KMS-11 (cell line): Measurements from ENCODE around the gene BAZ1A.
A peak's percentile ranks its signal among the peaks of the same experiment; 100 is the strongest.

Experiments used
- H2AFZ ChIP-seq: fragments of 200-600 bp; sonication (generic); 2 replicates; pipeline ENCODE4 v1.6.1; 2016; ENCODE audit warnings: antibody characterized with exemption, mixed run types, low read depth
- H3K27ac ChIP-seq: fragments of 200-600 bp; sonication (generic); 2 replicates; pipeline ENCODE4 v1.6.1; 2016; ENCODE audit warnings: mild to moderate bottlenecking, mixed run types
- H3K27me3 ChIP-seq: fragments of 200-600 bp; sonication (generic); 2 replicates; pipeline ENCODE4 v1.6.1; 2017; ENCODE audit warnings: mild to moderate bottlenecking, low read depth, mixed run types, moderate library complexity; ENCODE audit not compliant: insufficient read depth
- H3K36me3 ChIP-seq: fragments of 200-600 bp; sonication (generic); 2 replicates; pipeline ENCODE4 v1.6.1; 2017; ENCODE audit warnings: mild to moderate bottlenecking, mixed run types; ENCODE audit not compliant: insufficient read depth
- H3K4me1 ChIP-seq: fragments of 200-600 bp; sonication (generic); 2 replicates; pipeline ENCODE4 v1.6.1; 2016; ENCODE audit warnings: mild to moderate bottlenecking, low read depth, mixed run types; ENCODE audit not compliant: poor library complexity, severe bottlenecking
- H3K4me2 ChIP-seq: fragments of 200-600 bp; sonication (generic); 2 replicates; pipeline ENCODE4 v1.7.0; 2016; ENCODE audit warnings: mild to moderate bottlenecking, mixed run types
- H3K4me3 ChIP-seq: fragments of 200-600 bp; sonication (generic); IDR thresholded peaks from 2 replicates; pipeline ENCODE4 v1.6.1; 2017; ENCODE audit warnings: low read depth, low read length, mixed read lengths; ENCODE audit not compliant: insufficient read depth
- H3K79me2 ChIP-seq: fragments of 200-600 bp; sonication (generic); 2 replicates; pipeline ENCODE4 v1.6.1; 2016; ENCODE audit warnings: low read depth, mixed run types; ENCODE audit not compliant: insufficient read depth
- H3K9ac ChIP-seq: fragments of 200-600 bp; sonication (generic); 2 replicates; pipeline ENCODE4 v1.6.1; 2016; ENCODE audit warnings: mild to moderate bottlenecking, mixed run types
- H4K20me1 ChIP-seq: fragments of 200-600 bp; sonication (generic); 2 replicates; pipeline ENCODE4 v1.6.1; 2016; ENCODE audit warnings: mild to moderate bottlenecking, mixed run types; ENCODE audit not compliant: insufficient read depth
- TF ChIP-seq, protein P1 (sequence below): fragments of 200-600 bp; sonication (generic); conservative IDR thresholded peaks from 2 replicates; pipeline ENCODE4 v1.6.1; 2017; ENCODE audit warnings: low read depth, mild to moderate bottlenecking, antibody characterized with exemption, low read length, moderate library complexity, mixed read lengths

The BAZ1A gene

DNA sequence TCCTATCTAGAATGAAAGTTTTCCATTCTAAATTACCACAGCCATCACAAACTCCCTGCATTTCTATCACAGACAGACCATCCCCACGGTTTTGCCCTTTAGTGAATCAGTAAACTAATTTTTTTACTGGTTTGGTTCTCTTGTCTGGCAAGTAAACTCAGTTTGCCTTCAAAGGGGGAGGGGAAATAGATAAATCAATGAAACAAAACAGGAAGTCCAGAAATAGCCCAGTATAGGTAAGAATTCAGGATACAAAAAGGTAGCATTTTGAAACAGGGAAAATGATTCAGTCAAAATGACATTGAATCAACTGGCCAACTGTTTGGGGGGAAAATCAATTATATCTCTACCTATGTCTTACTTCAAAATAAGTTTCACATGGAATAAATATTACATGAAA lies 15.8 kb upstream of the BAZ1A start:
- Histone ChIP-seq H3K4me2 (no peak overlapping the region), H2AFZ (no peak overlapping the region), H3K79me2 (no peaks in the 10 kb centered on the region), H3K27me3 (no peaks in the 10 kb centered on the region), H3K9ac (no peak overlapping the region), H3K27ac (no peak overlapping the region), H3K4me1 (no peaks in the 10 kb centered on the region), H3K4me3 (no peak overlapping the region), H3K36me3 (no peaks in the 10 kb centered on the region), H4K20me1 (no peaks in the 10 kb centered on the region)
- TF ChIP-seq, protein P1, sequence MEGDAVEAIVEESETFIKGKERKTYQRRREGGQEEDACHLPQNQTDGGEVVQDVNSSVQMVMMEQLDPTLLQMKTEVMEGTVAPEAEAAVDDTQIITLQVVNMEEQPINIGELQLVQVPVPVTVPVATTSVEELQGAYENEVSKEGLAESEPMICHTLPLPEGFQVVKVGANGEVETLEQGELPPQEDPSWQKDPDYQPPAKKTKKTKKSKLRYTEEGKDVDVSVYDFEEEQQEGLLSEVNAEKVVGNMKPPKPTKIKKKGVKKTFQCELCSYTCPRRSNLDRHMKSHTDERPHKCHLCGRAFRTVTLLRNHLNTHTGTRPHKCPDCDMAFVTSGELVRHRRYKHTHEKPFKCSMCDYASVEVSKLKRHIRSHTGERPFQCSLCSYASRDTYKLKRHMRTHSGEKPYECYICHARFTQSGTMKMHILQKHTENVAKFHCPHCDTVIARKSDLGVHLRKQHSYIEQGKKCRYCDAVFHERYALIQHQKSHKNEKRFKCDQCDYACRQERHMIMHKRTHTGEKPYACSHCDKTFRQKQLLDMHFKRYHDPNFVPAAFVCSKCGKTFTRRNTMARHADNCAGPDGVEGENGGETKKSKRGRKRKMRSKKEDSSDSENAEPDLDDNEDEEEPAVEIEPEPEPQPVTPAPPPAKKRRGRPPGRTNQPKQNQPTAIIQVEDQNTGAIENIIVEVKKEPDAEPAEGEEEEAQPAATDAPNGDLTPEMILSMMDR = no peak

DNA sequence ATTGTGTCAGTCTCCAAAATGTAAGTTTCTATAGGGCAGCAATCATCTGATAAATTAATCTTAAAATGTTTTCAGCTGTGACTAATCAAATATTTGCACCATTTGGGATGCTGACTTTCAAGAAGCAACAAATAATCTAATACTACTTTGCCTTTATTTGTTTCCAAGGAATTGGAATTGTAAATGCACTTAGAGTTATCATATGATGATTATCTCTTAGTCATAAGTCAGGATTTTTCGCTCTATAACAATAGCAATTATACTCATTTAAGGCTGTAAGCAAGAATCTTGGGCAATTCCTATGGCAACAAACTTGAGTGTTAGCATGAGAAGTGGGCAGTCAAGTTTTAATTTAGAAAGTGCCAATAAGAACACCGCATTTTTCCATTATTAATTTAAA lies 13.0 kb upstream of the BAZ1A start:
- H3K79me2 ChIP-seq = no peaks in the 10 kb centered on the region
- H3K4me1 ChIP-seq = no peaks in the 10 kb centered on the region
- H3K27me3 ChIP-seq = no peaks in the 10 kb centered on the region
- H3K4me2 ChIP-seq = no peak overlapping the region
- H3K36me3 ChIP-seq = no peaks in the 10 kb centered on the region
- no peaks in the 10 kb centered on the region for H4K20me1 ChIP-seq
- H2AFZ ChIP-seq = no peak overlapping the region
- TF ChIP-seq, protein P1 = no peak
- no peak overlapping the region for H3K9ac ChIP-seq
- no peak overlapping the region for H3K27ac ChIP-seq
- H3K4me3 ChIP-seq = no peak overlapping the region

DNA sequence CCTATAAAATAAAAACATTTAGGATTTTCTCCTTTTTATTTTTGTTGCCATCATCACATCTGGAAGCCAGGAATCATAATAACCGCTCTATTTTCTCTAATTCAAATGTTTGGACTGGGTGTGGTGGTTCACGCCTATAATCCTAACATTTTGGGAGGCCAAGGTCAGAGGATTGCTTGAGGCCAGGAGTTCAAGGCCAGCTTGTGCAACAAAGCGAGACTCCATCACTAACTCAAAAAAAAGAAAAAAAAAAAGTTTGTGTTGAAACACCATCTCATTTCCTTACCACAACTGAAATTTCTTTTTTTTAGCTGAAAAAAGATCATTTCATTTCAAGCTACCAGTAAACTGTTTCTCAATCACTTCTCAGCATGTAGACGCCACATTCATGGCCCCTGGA lies 8.8 kb upstream of the BAZ1A start:
- H3K9ac ChIP-seq = no peak overlapping the region
- H3K4me2 ChIP-seq = no peak overlapping the region
- no peak overlapping the region for H3K4me3 ChIP-seq
- no peaks in the 10 kb centered on the region for H3K79me2 ChIP-seq
- TF ChIP-seq, protein P1 = no peak
- no peak overlapping the region for H2AFZ ChIP-seq
- no peaks in the 10 kb centered on the region for H3K36me3 ChIP-seq
- no peaks in the 10 kb centered on the region for H4K20me1 ChIP-seq
- no peaks in the 10 kb centered on the region for H3K27me3 ChIP-seq
- no peak overlapping the region for H3K27ac ChIP-seq
- no peaks in the 10 kb centered on the region for H3K4me1 ChIP-seq

DNA sequence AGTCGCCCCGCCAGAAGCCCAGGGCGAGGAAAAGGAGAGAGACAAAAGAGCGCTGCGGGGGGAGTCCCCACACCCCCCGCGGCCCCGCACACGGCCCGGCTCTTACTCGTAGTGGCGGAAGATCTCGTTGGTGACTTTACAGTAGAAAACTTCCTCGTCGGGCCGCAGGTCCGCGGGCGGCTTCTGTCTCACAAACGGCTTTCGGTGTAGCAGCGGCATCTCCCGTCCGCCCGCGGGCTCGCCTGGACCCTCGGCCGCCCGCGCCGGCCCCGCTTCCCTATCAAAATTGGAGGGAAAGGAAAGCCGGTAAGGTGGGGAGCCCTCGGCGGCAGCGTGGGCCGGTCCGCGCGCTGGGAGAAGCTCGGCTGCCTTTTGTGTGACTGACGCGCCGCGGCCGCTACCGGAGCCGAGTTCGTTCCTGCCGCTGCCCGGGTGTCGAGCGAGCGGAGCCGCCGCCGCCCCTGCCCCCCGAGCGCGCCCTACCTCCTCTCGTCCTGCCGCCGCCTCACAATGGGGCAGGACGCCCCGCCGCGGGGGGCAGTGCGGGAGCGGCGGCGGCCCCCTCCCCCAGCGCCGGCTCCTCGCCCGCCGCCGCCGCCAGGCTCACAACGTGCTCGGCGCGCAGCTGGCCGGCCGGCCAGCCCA lies 652 bp downstream of the BAZ1A start:
- H3K27me3 ChIP-seq = no peaks in the 10 kb centered on the region
- no peak overlapping the region for H3K4me3 ChIP-seq
- H4K20me1 ChIP-seq = no peaks in the 10 kb centered on the region
- H3K36me3 ChIP-seq = no peaks in the 10 kb centered on the region
- TF ChIP-seq, protein P1 = no peak
- H3K4me2 ChIP-seq = 0 out of 2 replicates have a peak overlapping the region, but pooled peaks have one; percentile 88
- H3K4me1 ChIP-seq = peaks cover 17% of the 10 kb centered on the region
- H2AFZ ChIP-seq = peak overlapping the region; percentile 74
- peak overlapping the region; percentile 97 for H3K27ac ChIP-seq
- H3K9ac ChIP-seq = peak overlapping the region; percentile 93
- peaks cover 46% of the 10 kb centered on the region for H3K79me2 ChIP-seq
